ENCODE results near the gene CCDC102B. TPM values are rescaled to one million over a fixed set of nuclear protein-coding genes. Genes with fewer than 3 reads are reported as not detected.
"Not testable (repeated sequence)": the region's sequence is repeated elsewhere in the genome, so short reads cannot be mapped to it uniquely, and the experiment has no call there.

CCDC102B gene
- polyA plus RNA-seq, 3 donors: 5.6 to 8.6 (median 7.7) TPM

DNA sequence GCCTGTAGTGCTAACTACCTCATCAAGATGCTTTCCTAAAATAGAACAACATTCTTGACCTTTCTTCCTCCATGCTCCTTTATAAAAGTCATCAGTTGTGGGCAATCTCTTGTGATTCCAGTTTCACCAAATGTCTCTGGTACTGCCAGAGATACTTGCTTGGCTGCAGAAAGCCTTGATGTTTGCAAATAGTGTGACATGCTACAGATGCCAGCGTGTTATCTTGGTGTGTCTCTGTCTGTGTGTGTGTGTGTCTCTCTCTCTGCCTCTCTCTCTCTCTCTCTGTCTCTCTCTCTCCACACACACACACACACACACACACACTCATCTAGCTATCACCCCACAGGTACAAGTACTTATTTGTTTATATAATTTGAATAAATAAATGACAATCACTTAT lies 146.9 kb downstream of the CCDC102B start:
- DNase-seq (ENCODE audit: extremely low read depth in 1 of 11, low read depth in 9 of 11, low spot score in 4 of 11): no peak

DNA sequence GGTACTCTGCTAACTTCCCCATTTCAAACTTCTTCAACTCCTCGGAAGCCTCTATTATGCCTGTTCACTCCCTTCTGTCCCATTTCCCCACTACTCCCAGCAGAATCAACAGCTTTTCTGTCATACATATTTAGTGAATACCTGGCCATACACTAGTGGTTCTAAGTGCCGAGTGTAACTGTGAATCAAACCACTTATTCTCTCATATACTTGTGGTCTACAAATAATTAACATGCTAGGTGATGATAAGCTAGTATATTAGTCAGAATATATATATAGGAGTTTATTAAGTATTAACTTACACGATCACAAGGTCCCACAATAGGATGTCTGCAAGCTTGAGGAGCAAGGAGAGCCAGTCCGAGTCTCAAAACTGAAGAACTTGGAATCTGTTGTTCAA lies 150.7 kb downstream of the CCDC102B start:
- DNase-seq (ENCODE audit: extremely low read depth in 1 of 11, low read depth in 9 of 11, low spot score in 4 of 11): no peak

DNA sequence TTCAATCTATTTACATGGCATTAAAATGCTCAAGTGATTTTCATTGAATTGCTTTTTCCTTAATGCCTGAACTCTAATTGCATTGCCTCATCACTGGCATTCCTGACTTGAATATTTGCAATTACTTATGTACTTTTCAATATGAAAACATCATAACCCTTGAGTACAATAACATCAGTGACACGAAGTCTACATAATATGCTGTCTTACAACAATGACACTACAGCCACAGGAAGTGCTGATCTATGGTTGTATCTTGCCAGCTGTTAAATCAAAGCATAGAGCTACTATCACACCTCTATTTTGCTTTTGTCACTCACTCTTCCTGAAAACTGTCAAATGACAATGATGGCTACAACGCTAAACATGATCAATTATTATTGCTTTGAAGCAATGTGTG lies 156.9 kb downstream of the CCDC102B start:
- no peak for DNase-seq (ENCODE audit: extremely low read depth in 1 of 11, low read depth in 9 of 11, low spot score in 4 of 11)

DNA sequence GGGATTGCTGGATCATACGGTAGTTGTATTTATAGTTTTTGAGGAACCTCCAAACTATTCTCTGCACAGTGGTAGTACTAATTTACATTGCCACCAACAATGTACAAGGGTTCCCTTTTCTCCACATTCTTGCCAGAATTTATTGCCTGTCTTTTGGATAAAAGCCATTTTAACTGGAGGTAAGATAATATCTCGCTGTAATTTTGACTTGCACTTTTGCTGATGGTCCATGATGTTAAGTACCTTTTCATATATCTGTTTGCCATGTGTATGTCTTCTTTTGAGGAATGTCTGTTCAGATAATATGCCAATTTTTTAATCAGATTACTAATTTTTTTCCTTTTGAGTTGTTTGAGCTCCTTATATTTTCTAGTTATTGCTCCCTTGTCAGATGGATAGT lies 158.8 kb downstream of the CCDC102B start:
- DNase-seq (ENCODE audit: extremely low read depth in 1 of 11, low read depth in 9 of 11, low spot score in 4 of 11): no peak

DNA sequence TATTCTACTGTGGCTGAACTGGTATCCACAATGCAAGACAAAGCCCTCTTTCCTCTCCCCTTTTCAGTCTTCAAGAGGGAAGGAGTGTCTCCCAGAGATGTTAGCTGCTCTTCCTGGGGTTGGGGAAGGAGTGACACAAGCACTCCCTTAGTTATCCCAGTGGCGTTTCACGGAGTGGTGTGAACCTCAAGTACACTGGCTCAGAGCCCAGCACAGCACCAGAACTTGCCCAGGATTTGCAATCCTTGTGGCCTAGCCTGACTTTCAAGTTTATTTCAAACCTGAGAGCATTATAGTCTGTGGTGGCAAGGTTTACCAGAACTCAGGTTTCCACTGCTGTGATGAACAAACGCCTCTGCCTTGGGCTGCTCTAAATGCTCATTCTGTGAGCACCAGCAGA lies 162.5 kb downstream of the CCDC102B start:
- no peak for DNase-seq (ENCODE audit: extremely low read depth in 1 of 11, low read depth in 9 of 11, low spot score in 4 of 11)

DNA sequence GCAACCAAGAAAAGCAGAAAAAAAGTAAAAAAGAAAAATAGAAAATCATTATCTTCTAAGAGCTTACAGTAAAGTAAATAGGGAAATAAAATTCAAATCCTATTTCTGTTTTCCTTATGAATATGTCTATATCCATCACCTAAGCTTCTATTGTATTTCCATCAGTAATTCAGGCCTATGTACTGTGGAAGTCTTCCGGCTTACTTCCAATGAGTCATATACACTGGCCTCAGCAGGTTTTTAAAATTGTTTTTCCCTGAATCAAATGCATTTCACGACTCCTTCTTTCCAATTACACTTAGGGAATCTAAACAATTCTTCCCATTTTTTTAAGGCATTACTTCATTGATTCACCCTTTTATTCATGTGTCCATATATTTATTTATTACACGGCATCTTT lies 164.7 kb downstream of the CCDC102B start:
- no peak for DNase-seq (ENCODE audit: extremely low read depth in 1 of 11, low read depth in 9 of 11, low spot score in 4 of 11)

DNA sequence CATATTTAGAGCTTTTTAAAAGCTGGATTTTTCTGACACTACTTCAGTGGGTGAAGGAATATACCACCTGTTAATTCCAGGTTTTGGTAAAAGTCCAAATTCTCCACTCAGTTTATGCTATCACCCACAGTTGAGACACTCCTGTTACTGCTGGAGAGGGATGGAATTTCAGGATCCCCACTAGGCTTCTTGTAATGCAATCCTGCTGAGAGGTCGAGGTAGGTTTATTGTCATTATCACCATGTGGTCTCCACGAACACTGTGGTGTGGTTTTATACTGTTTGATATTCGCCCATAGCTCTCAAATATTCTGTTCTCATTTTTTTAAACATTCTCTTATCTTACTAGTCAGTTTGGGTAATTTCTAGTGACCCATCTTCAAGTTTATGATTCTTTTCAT lies 167.9 kb downstream of the CCDC102B start:
- no peak for DNase-seq (ENCODE audit: extremely low read depth in 1 of 11, low read depth in 9 of 11, low spot score in 4 of 11)

DNA sequence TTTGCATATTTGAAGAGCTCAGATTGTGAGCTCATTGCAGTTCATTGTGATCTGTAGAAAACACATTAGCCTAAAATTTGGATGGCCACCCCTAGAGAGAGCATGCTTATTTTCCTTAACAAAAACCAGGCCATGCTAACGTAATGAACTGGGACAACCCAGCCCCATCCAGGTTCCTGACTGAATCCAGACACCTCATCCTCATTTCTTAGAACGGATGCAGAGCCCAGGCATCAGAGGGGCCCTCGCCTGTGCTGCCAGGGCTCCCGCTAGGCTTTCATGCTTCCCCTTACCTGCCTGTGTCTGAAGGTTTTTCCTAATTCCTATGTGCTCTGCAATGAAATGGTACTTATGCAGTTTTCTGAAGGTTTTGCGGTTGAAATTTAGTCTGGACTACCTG lies 171.1 kb downstream of the CCDC102B start:
- no peak for DNase-seq (ENCODE audit: extremely low read depth in 1 of 11, low read depth in 9 of 11, low spot score in 4 of 11)

DNA sequence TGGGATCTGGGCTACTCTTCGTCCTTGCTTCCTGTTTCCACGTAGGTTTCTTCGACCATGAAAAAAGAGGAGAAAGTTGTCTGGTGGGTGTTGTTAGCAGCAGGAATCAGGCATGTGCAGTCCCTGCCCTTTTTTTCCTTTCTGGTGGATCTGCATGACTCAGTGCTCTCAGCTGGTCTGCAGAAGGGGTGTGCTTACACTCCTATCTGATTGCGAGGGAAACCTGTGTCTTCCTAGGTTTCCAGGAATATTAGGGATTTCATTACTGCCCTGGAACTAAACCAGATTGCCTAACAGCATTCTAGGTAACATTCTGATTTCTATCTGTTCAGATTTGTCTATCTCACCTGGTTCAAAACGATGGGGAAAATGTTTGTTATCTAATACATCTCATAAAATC lies 174.3 kb downstream of the CCDC102B start:
- no peak for DNase-seq (ENCODE audit: extremely low read depth in 1 of 11, low read depth in 9 of 11, low spot score in 4 of 11)

DNA sequence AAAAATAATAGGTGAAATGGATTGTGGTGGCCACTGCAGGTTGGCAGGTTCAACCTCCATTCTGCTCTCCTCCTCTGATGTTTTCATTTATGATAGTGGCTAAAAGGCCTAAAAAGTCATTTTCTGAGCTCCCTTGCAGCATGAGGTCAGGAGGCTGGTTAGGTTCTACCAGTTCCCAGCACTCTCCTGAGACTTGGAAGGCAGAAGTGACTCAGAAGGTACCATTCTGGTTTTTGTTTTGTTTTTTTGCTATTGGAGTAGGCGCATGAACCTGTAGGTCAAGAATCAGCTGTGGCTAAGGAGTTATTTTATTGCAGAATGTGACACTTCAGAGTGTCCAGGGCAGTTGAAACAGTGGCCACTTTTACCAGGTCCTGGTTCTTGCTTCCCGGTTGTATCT lies 181.9 kb downstream of the CCDC102B start:
- DNase-seq (ENCODE audit: extremely low read depth in 1 of 11, low read depth in 9 of 11, low spot score in 4 of 11): no peak

DNA sequence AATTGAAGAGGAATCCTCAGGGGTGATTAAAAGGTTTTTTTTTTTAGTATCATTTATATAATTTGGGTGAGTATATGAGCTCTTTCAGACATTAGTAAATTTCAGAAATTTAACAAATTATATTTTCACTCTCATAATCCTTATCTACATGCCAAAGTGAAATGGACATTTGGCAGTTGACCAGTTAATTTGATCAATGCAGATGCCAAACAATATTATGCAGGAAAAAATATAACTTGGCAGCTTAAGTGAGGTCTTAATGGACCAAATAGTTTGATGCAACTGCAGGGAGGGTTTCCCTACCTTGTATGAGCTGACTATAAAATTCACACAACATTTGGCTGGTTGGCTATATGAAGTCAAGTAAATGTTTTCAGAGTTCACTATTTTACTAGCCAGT lies 185.2 kb downstream of the CCDC102B start:
- no peak for DNase-seq (ENCODE audit: extremely low read depth in 1 of 11, low read depth in 9 of 11, low spot score in 4 of 11)

DNA sequence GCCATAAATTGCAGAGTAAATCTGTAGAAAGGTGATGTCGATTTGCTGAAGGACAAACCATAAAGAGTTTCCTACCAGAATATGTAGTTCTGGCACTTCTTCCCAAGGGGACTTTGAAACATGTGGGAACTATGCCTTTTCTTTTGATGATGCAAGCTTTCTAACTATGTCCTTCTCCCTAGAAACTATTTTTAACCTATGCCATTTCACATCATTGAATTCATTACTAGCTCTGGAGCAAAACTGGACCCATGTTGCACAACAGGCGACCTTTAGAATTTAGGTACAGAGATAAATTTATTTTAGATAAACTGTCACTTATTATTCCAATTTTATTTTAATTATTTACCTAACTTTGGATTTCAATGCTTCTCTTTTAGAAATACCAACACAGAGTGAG lies 186.5 kb downstream of the CCDC102B start:
- DNase-seq (ENCODE audit: extremely low read depth in 1 of 11, low read depth in 9 of 11, low spot score in 4 of 11): no peak

DNA sequence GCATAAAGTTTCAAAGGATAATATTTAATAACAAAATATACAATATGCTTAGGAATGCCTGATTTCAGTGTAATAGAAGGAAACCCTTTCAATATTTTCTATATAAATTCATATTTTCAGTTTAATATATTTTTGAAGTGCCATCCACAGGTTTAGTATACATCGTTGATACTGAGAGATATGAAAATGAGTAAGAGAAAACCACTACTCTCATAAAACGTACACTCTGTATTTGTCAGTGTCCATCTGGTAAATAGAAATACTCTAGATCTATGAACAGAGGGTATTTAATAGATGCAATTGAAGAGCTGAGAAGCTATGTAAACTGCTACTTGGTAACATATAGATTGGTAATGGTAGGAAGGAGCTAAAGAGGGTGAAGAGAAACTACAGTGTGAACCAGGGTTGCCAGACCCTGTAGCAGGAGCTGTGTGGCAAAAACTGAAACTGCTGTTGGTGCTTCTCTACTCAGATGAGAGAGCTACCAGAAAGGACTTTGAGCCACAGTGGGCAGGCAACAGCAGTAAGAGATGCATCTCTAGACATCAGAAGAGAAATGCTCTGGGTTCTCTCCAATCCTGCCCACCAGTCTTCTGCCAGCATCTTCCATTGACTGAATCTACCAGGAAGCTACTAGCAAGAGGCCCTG lies 187.4 kb downstream of the CCDC102B start:
- DNase-seq (ENCODE audit: extremely low read depth in 1 of 11, low read depth in 9 of 11, low spot score in 4 of 11): no peak

DNA sequence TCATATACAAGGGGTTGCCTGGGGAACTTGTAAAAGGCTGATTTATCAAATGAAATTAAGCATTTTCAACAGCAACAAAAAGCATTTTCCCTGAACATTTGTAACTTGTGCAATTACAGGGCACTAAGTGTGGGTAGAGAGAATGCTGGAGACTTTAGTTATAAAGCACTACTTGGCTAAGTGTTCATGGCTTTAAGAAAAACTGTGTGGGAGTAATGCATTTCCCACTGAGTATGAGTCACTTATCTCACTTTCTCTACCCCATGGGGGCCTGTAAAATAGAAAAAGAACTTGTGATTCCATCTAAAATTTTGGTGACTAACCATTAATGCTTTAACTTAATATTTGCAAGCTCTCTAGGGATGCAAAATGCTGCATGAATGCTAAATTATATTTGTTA lies 193.4 kb downstream of the CCDC102B start:
- no peak for DNase-seq (ENCODE audit: extremely low read depth in 1 of 11, low read depth in 9 of 11, low spot score in 4 of 11)

DNA sequence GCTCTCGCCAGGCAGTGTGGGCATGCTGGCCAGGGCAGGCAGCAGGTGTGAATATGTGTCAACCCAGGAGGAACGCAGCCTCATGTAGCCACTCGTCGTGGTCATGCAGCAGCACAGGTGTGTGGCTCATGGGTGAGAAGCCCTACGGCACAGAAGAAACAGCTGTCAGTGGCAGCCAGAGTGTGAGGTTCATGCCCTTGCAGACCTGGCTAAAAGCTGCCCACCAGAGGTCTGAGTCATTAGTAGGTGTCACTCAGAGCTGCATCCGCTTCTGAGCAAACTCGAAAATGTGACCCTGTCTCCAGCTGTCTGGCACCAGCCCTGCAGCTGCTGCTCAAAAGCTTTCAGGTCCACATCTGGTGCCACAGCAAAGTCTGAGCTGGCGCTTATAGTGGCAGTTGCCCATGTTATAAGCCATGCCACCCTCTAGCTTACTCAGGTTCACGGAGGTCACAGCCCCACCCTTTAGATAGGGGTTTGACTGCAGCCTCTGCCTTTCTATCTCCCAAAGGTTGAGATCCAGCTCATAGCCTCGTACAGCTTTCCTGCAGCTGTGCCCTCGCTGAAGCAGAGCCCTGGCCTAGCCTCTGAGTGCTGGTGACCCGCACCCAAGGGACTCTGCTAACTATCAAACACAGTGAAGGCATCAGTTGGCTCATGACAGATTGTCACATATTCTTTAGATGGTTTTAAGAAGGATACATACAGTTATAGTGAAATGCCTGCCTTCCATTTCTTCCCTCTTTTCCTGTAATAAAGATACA lies 195.0 kb downstream of the CCDC102B start:
- no peak for DNase-seq (ENCODE audit: extremely low read depth in 1 of 11, low read depth in 9 of 11, low spot score in 4 of 11)

DNA sequence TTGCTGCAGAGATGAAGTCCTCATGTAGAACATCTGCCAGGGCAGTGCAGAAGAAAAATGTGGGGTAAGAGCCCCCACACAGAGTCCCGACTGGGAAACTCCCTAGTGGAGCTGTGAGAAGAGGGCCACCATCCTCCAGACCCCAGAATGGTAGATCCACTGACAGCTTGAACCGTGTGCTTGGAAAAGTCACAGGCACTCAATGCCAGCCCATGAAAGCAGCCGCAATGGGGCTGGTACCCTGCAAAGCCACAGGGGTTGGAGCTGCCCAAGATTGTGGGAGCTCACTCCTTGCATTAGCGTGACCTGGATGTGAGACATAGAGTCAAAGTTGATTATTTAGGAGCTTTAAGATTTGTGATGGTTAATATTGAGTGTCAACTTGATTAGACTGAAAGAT lies 197.8 kb downstream of the CCDC102B start:
- no peak for DNase-seq (ENCODE audit: extremely low read depth in 1 of 11, low read depth in 9 of 11, low spot score in 4 of 11)

DNA sequence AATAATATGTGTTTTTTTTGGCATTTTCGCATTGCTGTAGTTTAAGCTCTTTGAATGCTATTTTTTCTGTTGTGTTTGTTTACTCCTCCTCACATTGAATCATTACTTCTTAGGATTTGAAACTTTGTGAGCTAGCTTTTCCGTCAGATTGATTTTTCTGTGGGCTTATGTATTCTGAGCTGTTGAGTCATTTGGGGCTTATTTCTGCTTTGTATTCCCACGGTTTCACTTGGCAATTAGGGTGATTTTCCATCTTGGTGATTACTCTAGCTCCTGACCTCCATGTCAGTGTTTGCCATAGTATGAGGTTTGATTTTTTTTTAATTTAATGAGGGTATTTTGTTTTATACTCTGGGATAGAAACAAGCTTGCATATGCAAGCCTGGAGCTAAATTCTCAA lies 200.0 kb downstream of the CCDC102B start:
- no peak for DNase-seq (ENCODE audit: extremely low read depth in 1 of 11, low read depth in 9 of 11, low spot score in 4 of 11)

DNA sequence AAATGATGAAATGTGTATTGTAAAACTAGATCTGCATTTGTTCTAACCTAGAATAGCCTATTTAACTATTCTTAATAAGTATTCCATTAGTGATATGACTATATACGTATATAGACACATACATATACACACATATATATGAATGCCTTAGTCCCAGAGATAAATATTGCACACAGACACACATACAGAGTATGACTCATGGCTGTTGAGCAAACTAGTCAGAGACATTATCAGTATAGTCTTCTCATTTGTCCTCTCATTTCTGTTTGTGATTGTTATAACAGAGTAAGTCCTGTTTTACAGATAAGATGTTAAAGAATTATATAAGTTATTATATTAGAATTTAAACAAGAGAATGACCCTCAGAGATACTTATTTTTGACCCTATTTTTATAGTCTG lies 202.5 kb downstream of the CCDC102B start:
- no peak for DNase-seq (ENCODE audit: extremely low read depth in 1 of 11, low read depth in 9 of 11, low spot score in 4 of 11)

DNA sequence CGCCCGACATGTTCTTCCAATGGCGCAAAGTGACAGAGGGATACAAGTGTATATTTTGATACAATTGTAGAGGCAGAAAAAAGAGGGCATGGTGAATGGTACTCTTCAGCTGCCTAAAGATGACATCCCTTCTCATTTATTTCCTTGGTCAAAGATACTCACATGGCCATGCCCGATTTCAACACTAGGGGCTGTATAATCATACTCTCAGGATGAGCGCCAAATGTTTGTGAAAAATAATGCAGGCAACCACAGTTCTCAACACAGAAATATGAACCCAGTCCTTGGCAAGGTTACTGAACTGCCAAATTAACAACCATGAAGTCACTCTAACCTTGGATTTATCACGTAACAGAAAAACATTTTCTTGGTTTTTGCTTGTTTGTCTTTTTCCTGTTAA lies 204.4 kb downstream of the CCDC102B start:
- no peak for DNase-seq (ENCODE audit: extremely low read depth in 1 of 11, low read depth in 9 of 11, low spot score in 4 of 11)

DNA sequence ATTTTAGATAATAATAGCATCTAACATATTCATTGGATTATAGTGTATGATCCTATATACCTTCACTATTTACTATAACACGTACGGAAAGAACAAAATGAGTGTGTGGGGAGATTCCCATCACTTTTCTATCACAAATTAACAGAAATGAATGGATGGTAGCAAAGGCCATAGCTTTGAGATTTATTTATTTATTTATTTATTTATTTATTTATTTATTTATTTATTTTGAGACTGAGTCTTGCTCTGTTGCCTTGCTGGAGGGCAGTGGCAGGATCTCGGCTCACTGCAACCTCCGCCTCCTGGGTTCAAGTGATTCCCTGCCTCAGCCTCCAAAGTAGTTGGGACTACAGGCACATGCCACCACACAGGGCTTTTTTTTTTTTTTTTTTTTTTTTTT lies 208.3 kb downstream of the CCDC102B start:
- not testable (repeated sequence) for DNase-seq (ENCODE audit: extremely low read depth in 1 of 11, low read depth in 9 of 11, low spot score in 4 of 11)

DNA sequence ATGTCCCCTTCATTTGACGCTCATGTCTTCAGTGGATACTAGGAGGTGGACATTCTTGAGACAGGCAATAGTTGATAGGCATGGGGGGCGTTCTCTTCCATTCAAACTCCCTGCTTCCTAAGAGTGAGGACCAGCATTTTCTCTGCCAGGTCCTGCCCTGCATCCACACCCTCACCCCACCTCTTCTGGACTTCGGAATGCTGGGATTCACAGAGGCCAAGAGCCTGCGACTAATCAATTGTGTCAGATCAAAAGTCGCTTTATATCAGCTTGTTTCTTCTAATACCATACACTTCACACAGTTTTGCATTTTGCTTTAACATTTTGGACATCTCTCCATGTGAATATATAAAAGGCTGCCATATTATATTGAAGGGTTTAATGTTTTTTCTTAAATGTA lies 210.7 kb downstream of the CCDC102B start:
- no peak for DNase-seq (ENCODE audit: extremely low read depth in 1 of 11, low read depth in 9 of 11, low spot score in 4 of 11)
